T-helper 17 cell (primary cell): Measurements from ENCODE around the gene NETO1. TPM values are rescaled to one million over a fixed set of nuclear protein-coding genes. Genes with fewer than 3 reads are reported as not detected.
A peak's percentile ranks its signal among the peaks of the same experiment; 100 is the strongest.

Source experiments
- ATAC-seq: fragments of 150-1000 bp; cut with Tn5 transposase; 2 replicates; pipeline ENCODE4 v1.10.0; 2021; ENCODE audit warnings: mild to moderate bottlenecking, moderate library complexity
- DNase-seq, 3 donors: peaks; one replicate each; pipeline versions ENCODE4 v3.0.0 to v3.0.0-alpha.2; 2020 to 2021
- H3K9me3 ChIP-seq: one replicate; pipeline ENCODE4 v1.7.0; 2013; ENCODE audit warnings: low read length, mild to moderate bottlenecking; ENCODE audit not compliant: control insufficient read depth, poor library complexity, severe bottlenecking
- H3K27ac Mint-ChIP-seq: one replicate; pipeline ENCODE4 v1.8.0; 2022; ENCODE audit warnings: mild to moderate bottlenecking, moderate library complexity, mixed read lengths
- H3K27me3 Mint-ChIP-seq: one replicate; pipeline ENCODE4 v1.8.0; 2022; ENCODE audit warnings: mixed read lengths
- H3K36me3 Mint-ChIP-seq: one replicate; pipeline ENCODE4 v1.8.0; 2022; ENCODE audit warnings: low read depth, mixed read lengths
- H3K4me1 Mint-ChIP-seq: one replicate; pipeline ENCODE4 v1.8.0; 2022; ENCODE audit warnings: mild to moderate bottlenecking, mixed read lengths
- H3K4me3 Mint-ChIP-seq: one replicate; pipeline ENCODE4 v1.8.0; 2022; ENCODE audit warnings: mild to moderate bottlenecking, moderate library complexity, mixed read lengths
- total RNA-seq, 4 donors: library from RNA in 2 of 4; stranded (reverse) in 2 of 4; gene quantifications; one replicate each; pipeline ENCODE4 v1.2.3 and lab custom pipeline; 2022 to 2026

Gene NETO1
- total RNA-seq, 2 donors from 2014 or later: not detected

GRCh38 chr18:72866901-72867745, 664 bp downstream of the NETO1 start:
- no peak overlapping the region for H3K27ac Mint-ChIP-seq
- ATAC-seq (no peak), DNase-seq (no peak)
- no peaks in the 10 kb centered on the region for H3K36me3 Mint-ChIP-seq
- H3K4me1 Mint-ChIP-seq: no peaks in the 10 kb centered on the region
- H3K9me3 ChIP-seq: no peaks in the 10 kb centered on the region
- H3K27me3 Mint-ChIP-seq: peaks cover 9% of the 10 kb centered on the region
- peak overlapping the region; percentile 34 for H3K4me3 Mint-ChIP-seq

- no peak for ATAC-seq
- DNase-seq: no peak
- Mint-ChIP-seq H3K4me3 (peak overlapping the region; percentile 6), H3K36me3 (no peaks in the 10 kb centered on the region), H3K4me1 (no peaks in the 10 kb centered on the region), H3K27ac (no peak overlapping the region), H3K27me3 (peaks cover 9% of the 10 kb centered on the region)
- H3K9me3 ChIP-seq: no peaks in the 10 kb centered on the region
These were observed 1.3 kb downstream of the NETO1 start for GRCh38 chr18:72866442-72866900.

- no peak overlapping the region for H3K27ac Mint-ChIP-seq
- H3K36me3 Mint-ChIP-seq: no peaks in the 10 kb centered on the region
- DNase-seq (no peak), ATAC-seq (no peak)
- H3K27me3 Mint-ChIP-seq: peaks cover 9% of the 10 kb centered on the region
- H3K4me1 Mint-ChIP-seq: no peaks in the 10 kb centered on the region
- H3K4me3 Mint-ChIP-seq: no peak overlapping the region
- H3K9me3 ChIP-seq: no peaks in the 10 kb centered on the region
These were observed 4.0 kb downstream of the NETO1 start for GRCh38 chr18:72863754-72864153.

GRCh38 chr18:72859088-72859487, 8.7 kb downstream of the NETO1 start:
- Mint-ChIP-seq H3K27ac (no peak overlapping the region), H3K4me3 (no peak overlapping the region), H3K36me3 (no peaks in the 10 kb centered on the region), H3K27me3 (no peaks in the 10 kb centered on the region), H3K4me1 (no peaks in the 10 kb centered on the region)
- ATAC-seq (no peak), DNase-seq (no peak)
- no peaks in the 10 kb centered on the region for H3K9me3 ChIP-seq

- ATAC-seq: no peak
- no peaks in the 10 kb centered on the region for H3K4me1 Mint-ChIP-seq
These were observed 18.1 kb downstream of the NETO1 start for GRCh38 chr18:72849671-72850070.

GRCh38 chr18:72848503-72849237, 19.1 kb downstream of the NETO1 start:
- H3K9me3 ChIP-seq: no peaks in the 10 kb centered on the region
- Mint-ChIP-seq H3K27ac (no peak overlapping the region), H3K36me3 (no peaks in the 10 kb centered on the region), H3K4me1 (no peaks in the 10 kb centered on the region), H3K27me3 (no peaks in the 10 kb centered on the region), H3K4me3 (no peak overlapping the region)
- DNase-seq (no peak), ATAC-seq (no peak)

More at GRCh38 chr18:72849671-72850070, 18.1 kb downstream of the NETO1 start:
- DNase-seq: no peak
- no peak overlapping the region for H3K4me3 Mint-ChIP-seq
- H3K27me3 Mint-ChIP-seq: no peaks in the 10 kb centered on the region
- no peaks in the 10 kb centered on the region for H3K9me3 ChIP-seq
- no peak overlapping the region for H3K27ac Mint-ChIP-seq
- no peaks in the 10 kb centered on the region for H3K36me3 Mint-ChIP-seq

GRCh38 chr18:72847771-72848170, 20.0 kb downstream of the NETO1 start:
- H3K27ac Mint-ChIP-seq: no peak overlapping the region
- ATAC-seq (no peak), DNase-seq (no peak)
- no peaks in the 10 kb centered on the region for H3K36me3 Mint-ChIP-seq
- H3K4me1 Mint-ChIP-seq: no peaks in the 10 kb centered on the region
- no peaks in the 10 kb centered on the region for H3K27me3 Mint-ChIP-seq
- H3K9me3 ChIP-seq: no peaks in the 10 kb centered on the region
- H3K4me3 Mint-ChIP-seq: no peak overlapping the region

GRCh38 chr18:72846736-72847533, 20.9 kb downstream of the NETO1 start:
- no peak for ATAC-seq

GRCh38 chr18:72843743-72844142, 24.0 kb downstream of the NETO1 start:
- H3K4me3 Mint-ChIP-seq: no peak overlapping the region
- no peaks in the 10 kb centered on the region for H3K27me3 Mint-ChIP-seq
- no peak for DNase-seq
- no peaks in the 10 kb centered on the region for H3K4me1 Mint-ChIP-seq
- H3K36me3 Mint-ChIP-seq: no peaks in the 10 kb centered on the region
- H3K9me3 ChIP-seq: no peaks in the 10 kb centered on the region
- no peak overlapping the region for H3K27ac Mint-ChIP-seq
- no peak for ATAC-seq

More at GRCh38 chr18:72846736-72847533, 20.9 kb downstream of the NETO1 start:
- Mint-ChIP-seq H3K27ac (no peak overlapping the region), H3K4me1 (no peaks in the 10 kb centered on the region), H3K27me3 (no peaks in the 10 kb centered on the region), H3K36me3 (no peaks in the 10 kb centered on the region), H3K4me3 (no peak overlapping the region)
- no peaks in the 10 kb centered on the region for H3K9me3 ChIP-seq
- DNase-seq: no peak

- no peak for DNase-seq
- Mint-ChIP-seq H3K4me3 (no peak overlapping the region), H3K27me3 (no peaks in the 10 kb centered on the region), H3K4me1 (no peaks in the 10 kb centered on the region), H3K27ac (no peak overlapping the region), H3K36me3 (no peaks in the 10 kb centered on the region)
- no peaks in the 10 kb centered on the region for H3K9me3 ChIP-seq
- ATAC-seq: no peak
These were observed 27.7 kb downstream of the NETO1 start for GRCh38 chr18:72840109-72840508.

- Mint-ChIP-seq H3K27ac (no peak overlapping the region), H3K4me1 (no peaks in the 10 kb centered on the region), H3K4me3 (no peak overlapping the region), H3K27me3 (no peaks in the 10 kb centered on the region), H3K36me3 (no peaks in the 10 kb centered on the region)
- no peak for DNase-seq
- no peaks in the 10 kb centered on the region for H3K9me3 ChIP-seq
- ATAC-seq: no peak
These were observed 33.1 kb downstream of the NETO1 start for GRCh38 chr18:72834731-72835130.

GRCh38 chr18:72833471-72833870, 34.3 kb downstream of the NETO1 start:
- ATAC-seq (no peak), DNase-seq (no peak)
- H3K36me3 Mint-ChIP-seq: no peaks in the 10 kb centered on the region
- no peaks in the 10 kb centered on the region for H3K27me3 Mint-ChIP-seq
- H3K4me3 Mint-ChIP-seq: no peak overlapping the region
- H3K4me1 Mint-ChIP-seq: no peaks in the 10 kb centered on the region
- H3K27ac Mint-ChIP-seq: no peak overlapping the region
- no peaks in the 10 kb centered on the region for H3K9me3 ChIP-seq

- H3K36me3 Mint-ChIP-seq: no peaks in the 10 kb centered on the region
- no peaks in the 10 kb centered on the region for H3K9me3 ChIP-seq
- no peak for ATAC-seq
- no peak overlapping the region for H3K27ac Mint-ChIP-seq
- no peak for DNase-seq
- no peaks in the 10 kb centered on the region for H3K4me1 Mint-ChIP-seq
- no peak overlapping the region for H3K4me3 Mint-ChIP-seq
- no peaks in the 10 kb centered on the region for H3K27me3 Mint-ChIP-seq
These were observed 37.7 kb downstream of the NETO1 start for GRCh38 chr18:72830109-72830508.
